ENCODE data around the gene GPR61.

The GPR61 gene

GRCh38 chr1:109543283-109543987 lies 3.8 kb downstream of the GPR61 start:
- Histone ChIP-seq H3K79me2 (peaks cover 3% of the 10 kb centered on the region), H2AFZ (no peak overlapping the region), H3K9me3 (ENCODE audit: control insufficient read depth, low read length) (no peaks in the 10 kb centered on the region), H3K27ac (no peak overlapping the region), H3K9ac (no peak overlapping the region), H3K4me3 (ENCODE audit: low read depth, low read length) (no peak overlapping the region), H3K4me2 (ENCODE audit: low read length) (no peak overlapping the region), H3K27me3 (ENCODE audit: control insufficient read depth, insufficient read depth, low read length) (no peaks in the 10 kb centered on the region), H3K36me3 (ENCODE audit: control insufficient read depth, insufficient read depth, low read length) (no peaks in the 10 kb centered on the region), H3K4me1 (peaks cover 6% of the 10 kb centered on the region)
- TF ChIP-seq CTCF (IDR thresholded peaks at IDR 0.05), result no peak

GRCh38 chr1:109543988-109544735 lies 4.5 kb downstream of the GPR61 start:
- peaks cover 6% of the 10 kb centered on the region for H3K4me1 ChIP-seq
- no peaks in the 10 kb centered on the region for H3K27me3 ChIP-seq (ENCODE audit: control insufficient read depth, insufficient read depth, low read length)
- H3K9me3 ChIP-seq (ENCODE audit: control insufficient read depth, low read length), result no peaks in the 10 kb centered on the region
- H3K4me3 ChIP-seq (ENCODE audit: low read depth, low read length), result no peak overlapping the region
- H3K27ac ChIP-seq, result no peak overlapping the region
- peaks cover 9% of the 10 kb centered on the region for H3K79me2 ChIP-seq
- H3K9ac ChIP-seq, result no peak overlapping the region
- no peak for TF ChIP-seq CTCF (IDR thresholded peaks at IDR 0.05)
- no peak overlapping the region for H3K4me2 ChIP-seq (ENCODE audit: low read length)
- no peak overlapping the region for H2AFZ ChIP-seq
- no peaks in the 10 kb centered on the region for H3K36me3 ChIP-seq (ENCODE audit: control insufficient read depth, insufficient read depth, low read length)

GRCh38 chr1:109546311-109547109 lies 6.8 kb downstream of the GPR61 start:
- H3K4me2 ChIP-seq (ENCODE audit: low read length), result peak overlapping the region; percentile 79
- H3K4me1 ChIP-seq, result peaks cover 6% of the 10 kb centered on the region
- H3K27me3 ChIP-seq (ENCODE audit: control insufficient read depth, insufficient read depth, low read length), result no peaks in the 10 kb centered on the region
- H3K79me2 ChIP-seq, result peaks cover 23% of the 10 kb centered on the region
- peak overlapping the region; percentile 47 for H3K27ac ChIP-seq
- H3K9ac ChIP-seq, result no peak overlapping the region
- no peaks in the 10 kb centered on the region for H3K36me3 ChIP-seq (ENCODE audit: control insufficient read depth, insufficient read depth, low read length)
- TF ChIP-seq CTCF (IDR thresholded peaks at IDR 0.05), result peak; percentile 76
- H2AFZ ChIP-seq, result peak overlapping the region; percentile 66
- peak overlapping the region; percentile 97 for H3K4me3 ChIP-seq (ENCODE audit: low read depth, low read length)
- H3K9me3 ChIP-seq (ENCODE audit: control insufficient read depth, low read length), result no peaks in the 10 kb centered on the region

- Histone ChIP-seq H3K4me1 (peaks cover 6% of the 10 kb centered on the region), H3K79me2 (peaks cover 24% of the 10 kb centered on the region), H3K9ac (peak overlapping the region; percentile 61), H3K27me3 (ENCODE audit: control insufficient read depth, insufficient read depth, low read length) (no peaks in the 10 kb centered on the region), H3K27ac (peak overlapping the region; percentile 90), H2AFZ (peak overlapping the region; percentile 69), H3K9me3 (ENCODE audit: control insufficient read depth, low read length) (no peaks in the 10 kb centered on the region), H3K4me3 (ENCODE audit: low read depth, low read length) (peak overlapping the region; percentile 97), H3K4me2 (ENCODE audit: low read length) (peak overlapping the region; percentile 79), H3K36me3 (ENCODE audit: control insufficient read depth, insufficient read depth, low read length) (no peaks in the 10 kb centered on the region)
- TF ChIP-seq CTCF (IDR thresholded peaks at IDR 0.05), result no peak
These were observed 8.0 kb downstream of the GPR61 start for GRCh38 chr1:109547463-109548320.

Data from parathyroid adenoma (tissue), 2 donors.